ENCODE measurements around the gene PTPRU.

Gene PTPRU

GRCh38 chr1:29237129-29237821, 953 bp downstream of the PTPRU start:
- H3K36me3 ChIP-seq (ENCODE audit: insufficient read depth, low read length): no peaks in the 10 kb centered on the region
- peaks cover 17 to 18% of the 10 kb centered on the region in 2 donors for H3K27me3 ChIP-seq (ENCODE audit: control insufficient read depth in 1 of 2, insufficient read depth in 2 of 2, low read length in 2 of 2)
- H3K27ac ChIP-seq (ENCODE audit: low read depth, low read length): peak overlapping the region; percentile 44
- H3K4me1 ChIP-seq (ENCODE audit: insufficient read depth, low read length): peaks cover 7% of the 10 kb centered on the region
- peak overlapping the region; percentile 67 to 73 for H3K4me3 ChIP-seq (ENCODE audit: low read depth in 1 of 2, low read length in 2 of 2)
- H3K9me3 ChIP-seq (ENCODE audit: low read length): no peaks in the 10 kb centered on the region
- H3K9ac ChIP-seq (ENCODE audit: low read length): peak overlapping the region; percentile 42

DNA sequence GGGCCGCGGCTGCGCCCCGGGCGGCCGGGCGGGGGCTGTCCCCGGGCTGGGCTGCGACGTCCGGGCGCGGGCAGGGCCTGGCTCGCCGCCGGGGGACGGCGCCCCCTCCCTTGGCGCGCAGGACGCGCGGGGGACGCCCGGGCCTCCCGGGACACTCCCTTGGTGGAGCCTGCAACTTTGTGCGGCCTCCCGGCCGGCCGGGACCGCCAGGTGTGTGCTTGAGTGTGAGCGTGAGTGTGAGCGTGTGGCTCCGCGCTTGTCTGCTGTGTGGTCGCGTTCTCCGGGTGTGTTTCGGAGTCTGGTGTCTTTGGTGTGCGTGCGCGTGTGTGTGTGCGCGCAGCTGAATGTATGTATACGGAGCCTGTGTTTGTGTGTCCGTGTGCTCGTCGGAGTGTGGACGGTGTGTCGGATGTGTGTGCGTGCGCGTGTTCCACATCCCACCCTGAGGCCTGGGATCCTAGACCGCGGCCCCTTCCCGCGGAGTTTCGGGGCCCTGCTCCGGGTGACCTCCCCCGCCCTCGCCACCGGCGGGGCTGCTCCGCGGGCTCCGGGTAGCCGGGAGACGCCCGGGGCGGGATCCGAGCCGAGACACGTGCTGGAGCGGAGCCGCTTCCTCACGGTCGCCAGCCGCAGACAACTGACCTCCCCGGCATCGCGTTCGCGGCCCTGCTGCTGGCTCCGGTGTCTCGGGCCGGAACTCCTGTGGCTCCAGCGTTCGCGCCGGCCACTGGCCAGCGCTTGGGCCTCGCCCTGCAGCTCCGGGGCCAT, 1.7 kb downstream of the PTPRU start:
- no peaks in the 10 kb centered on the region for H3K9me3 ChIP-seq (ENCODE audit: low read length)
- H3K36me3 ChIP-seq (ENCODE audit: insufficient read depth, low read length): no peaks in the 10 kb centered on the region
- no peak overlapping the region for H3K9ac ChIP-seq (ENCODE audit: low read length)
- H3K4me3 ChIP-seq (ENCODE audit: low read depth in 1 of 2, low read length in 2 of 2): peak overlapping the region; percentile 17 to 68
- H3K27me3 ChIP-seq (ENCODE audit: control insufficient read depth in 1 of 2, insufficient read depth in 2 of 2, low read length in 2 of 2): peaks cover 17 to 18% of the 10 kb centered on the region in 2 donors
- H3K27ac ChIP-seq (ENCODE audit: low read depth, low read length): no peak overlapping the region
- H3K4me1 ChIP-seq (ENCODE audit: insufficient read depth, low read length): peaks cover 7% of the 10 kb centered on the region

- H3K4me3 ChIP-seq (ENCODE audit: low read depth in 1 of 2, low read length in 2 of 2): peak overlapping the region in 1 of 2 donors; percentile 17
- H3K27ac ChIP-seq (ENCODE audit: low read depth, low read length): no peak overlapping the region
- no peaks in the 10 kb centered on the region for H3K36me3 ChIP-seq (ENCODE audit: insufficient read depth, low read length)
- peaks cover 7% of the 10 kb centered on the region for H3K4me1 ChIP-seq (ENCODE audit: insufficient read depth, low read length)
- no peak overlapping the region for H3K9ac ChIP-seq (ENCODE audit: low read length)
- H3K27me3 ChIP-seq (ENCODE audit: control insufficient read depth in 1 of 2, insufficient read depth in 2 of 2, low read length in 2 of 2): peaks cover 17 to 18% of the 10 kb centered on the region in 2 donors
- H3K9me3 ChIP-seq (ENCODE audit: low read length): no peaks in the 10 kb centered on the region
These were observed 2.3 kb downstream of the PTPRU start for GRCh38 chr1:29238620-29239002.

GRCh38 chr1:29239142-29239541, 2.8 kb downstream of the PTPRU start:
- Histone ChIP-seq H3K4me1 (ENCODE audit: insufficient read depth, low read length) (peaks cover 7% of the 10 kb centered on the region), H3K4me3 (ENCODE audit: low read depth in 1 of 2, low read length in 2 of 2) (no peak overlapping the region), H3K9ac (ENCODE audit: low read length) (no peak overlapping the region), H3K9me3 (ENCODE audit: low read length) (no peaks in the 10 kb centered on the region), H3K27ac (ENCODE audit: low read depth, low read length) (no peak overlapping the region), H3K27me3 (ENCODE audit: control insufficient read depth in 1 of 2, insufficient read depth in 2 of 2, low read length in 2 of 2) (peaks cover 14 to 17% of the 10 kb centered on the region in 2 donors), H3K36me3 (ENCODE audit: insufficient read depth, low read length) (no peaks in the 10 kb centered on the region)

DNA sequence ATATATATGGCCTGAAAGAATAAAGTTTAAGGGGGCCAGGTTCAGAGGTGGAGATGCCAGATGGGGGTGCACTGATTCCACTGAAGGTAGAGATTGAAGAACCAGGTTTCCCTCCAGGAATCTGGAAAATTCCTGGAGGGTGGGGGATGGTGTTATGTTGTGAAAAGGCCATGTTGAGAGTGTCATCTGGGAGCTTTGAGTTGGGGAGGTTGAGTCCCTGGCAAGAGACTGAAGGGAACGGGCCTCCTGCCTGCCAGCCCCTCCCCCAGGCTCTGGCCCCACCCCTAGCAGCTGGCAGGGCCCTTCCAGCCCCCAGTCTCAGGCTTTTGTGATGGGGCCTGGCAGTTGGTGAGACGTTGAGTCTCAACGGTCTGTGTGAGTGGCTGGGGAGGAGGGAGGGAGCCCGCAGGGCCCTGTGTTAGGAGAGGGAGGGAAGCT, 4.1 kb downstream of the PTPRU start:
- peaks cover 11 to 14% of the 10 kb centered on the region in 2 donors for H3K27me3 ChIP-seq (ENCODE audit: control insufficient read depth in 1 of 2, insufficient read depth in 2 of 2, low read length in 2 of 2)
- peaks cover 7% of the 10 kb centered on the region for H3K4me1 ChIP-seq (ENCODE audit: insufficient read depth, low read length)
- no peak overlapping the region for H3K27ac ChIP-seq (ENCODE audit: low read depth, low read length)
- no peaks in the 10 kb centered on the region for H3K36me3 ChIP-seq (ENCODE audit: insufficient read depth, low read length)
- H3K9ac ChIP-seq (ENCODE audit: low read length): no peak overlapping the region
- no peak overlapping the region for H3K4me3 ChIP-seq (ENCODE audit: low read depth in 1 of 2, low read length in 2 of 2)
- H3K9me3 ChIP-seq (ENCODE audit: low read length): no peaks in the 10 kb centered on the region

DNA sequence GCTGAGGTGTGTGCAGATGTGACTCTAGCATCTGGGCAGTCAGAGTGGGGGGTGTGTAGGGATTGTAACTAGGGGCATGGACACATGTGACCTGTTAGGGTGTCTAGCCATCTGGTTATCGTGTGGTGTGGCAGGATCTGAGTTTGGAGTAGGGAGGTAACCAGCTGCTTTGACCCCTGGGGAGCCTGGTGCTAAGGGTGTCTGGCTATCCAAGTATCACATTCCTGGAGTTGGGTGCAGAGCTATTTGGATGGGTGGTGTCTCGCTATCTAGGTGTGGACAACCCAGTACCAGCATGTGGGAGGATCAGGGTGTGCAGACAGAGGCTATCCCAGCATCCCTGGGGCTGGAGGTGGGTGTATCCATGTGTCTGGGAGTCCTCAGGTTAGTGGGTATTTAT, 4.7 kb downstream of the PTPRU start:
- H3K27me3 ChIP-seq (ENCODE audit: control insufficient read depth in 1 of 2, insufficient read depth in 2 of 2, low read length in 2 of 2): peaks cover 11 to 14% of the 10 kb centered on the region in 2 donors
- no peaks in the 10 kb centered on the region for H3K36me3 ChIP-seq (ENCODE audit: insufficient read depth, low read length)
- no peaks in the 10 kb centered on the region for H3K9me3 ChIP-seq (ENCODE audit: low read length)
- no peak overlapping the region for H3K27ac ChIP-seq (ENCODE audit: low read depth, low read length)
- peaks cover 7% of the 10 kb centered on the region for H3K4me1 ChIP-seq (ENCODE audit: insufficient read depth, low read length)
- no peak overlapping the region for H3K4me3 ChIP-seq (ENCODE audit: low read depth in 1 of 2, low read length in 2 of 2)
- H3K9ac ChIP-seq (ENCODE audit: low read length): no peak overlapping the region

DNA sequence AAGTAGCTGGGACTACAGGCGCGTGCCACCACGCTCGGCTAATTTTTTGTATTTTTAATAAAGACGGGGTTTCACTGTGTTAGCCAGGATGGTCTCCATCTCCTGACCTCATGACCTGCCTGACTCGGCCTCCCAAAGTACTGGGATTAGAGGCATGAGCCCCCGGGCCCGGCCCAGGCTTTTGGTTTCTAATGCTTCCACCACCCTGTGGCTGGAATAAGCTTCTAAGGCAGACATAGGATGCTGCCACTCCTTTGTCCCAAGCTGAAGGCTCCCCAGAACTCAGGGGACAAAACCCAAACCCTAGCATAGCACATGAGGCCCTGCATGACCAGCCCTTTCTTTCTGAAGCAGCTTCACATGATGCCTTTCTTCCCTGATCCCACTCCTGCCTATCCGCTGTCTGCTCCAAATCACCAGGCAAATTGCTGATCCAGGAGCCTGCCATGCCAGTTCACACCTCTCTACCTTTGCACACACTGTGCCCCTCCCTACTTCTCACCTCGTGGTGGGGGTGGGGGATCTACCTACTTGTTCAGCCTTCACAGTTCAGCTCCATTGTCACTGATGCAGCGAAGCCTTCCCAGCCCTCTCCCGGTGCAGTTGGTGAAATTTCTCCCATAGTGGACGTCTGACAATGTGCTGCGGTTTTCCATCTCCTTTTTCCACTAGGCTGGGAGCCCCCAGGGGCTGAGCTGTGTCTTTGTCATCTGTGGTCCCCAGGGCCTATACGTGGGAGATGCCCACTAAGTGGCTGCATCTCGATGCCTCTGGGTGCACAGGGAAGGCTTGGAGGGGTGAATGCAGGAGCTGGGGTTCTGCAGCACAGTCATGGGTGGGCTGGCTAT, 6.9 kb downstream of the PTPRU start:
- H3K27me3 ChIP-seq (ENCODE audit: control insufficient read depth in 1 of 2, insufficient read depth in 2 of 2, low read length in 2 of 2): peaks cover 4 to 6% of the 10 kb centered on the region in 2 donors
- no peaks in the 10 kb centered on the region for H3K36me3 ChIP-seq (ENCODE audit: insufficient read depth, low read length)
- no peaks in the 10 kb centered on the region for H3K4me1 ChIP-seq (ENCODE audit: insufficient read depth, low read length)
- no peaks in the 10 kb centered on the region for H3K9me3 ChIP-seq (ENCODE audit: low read length)
- H3K27ac ChIP-seq (ENCODE audit: low read depth, low read length): no peak overlapping the region
- H3K9ac ChIP-seq (ENCODE audit: low read length): no peak overlapping the region
- no peak overlapping the region for H3K4me3 ChIP-seq (ENCODE audit: low read depth in 1 of 2, low read length in 2 of 2)

DNA sequence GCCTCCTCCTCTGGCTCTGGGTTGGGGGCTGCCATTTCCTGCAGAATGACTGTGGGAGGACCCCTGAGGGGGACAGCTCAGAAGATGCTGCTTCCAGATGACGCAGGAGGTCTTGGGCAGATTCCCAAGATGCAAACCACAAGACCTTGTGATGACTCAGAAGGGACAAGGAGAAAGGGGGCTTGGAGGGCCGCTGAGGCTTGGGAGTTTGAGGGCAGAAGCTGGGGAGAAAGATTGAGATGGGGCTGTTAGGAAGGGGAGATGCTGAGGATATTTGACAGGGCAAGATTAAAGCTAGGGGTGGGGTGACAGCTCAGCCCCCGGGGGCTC, 7.5 kb downstream of the PTPRU start:
- H3K27ac ChIP-seq (ENCODE audit: low read depth, low read length): no peak overlapping the region
- no peaks in the 10 kb centered on the region for H3K36me3 ChIP-seq (ENCODE audit: insufficient read depth, low read length)
- no peak overlapping the region for H3K4me3 ChIP-seq (ENCODE audit: low read depth in 1 of 2, low read length in 2 of 2)
- H3K9me3 ChIP-seq (ENCODE audit: low read length): no peaks in the 10 kb centered on the region
- H3K9ac ChIP-seq (ENCODE audit: low read length): no peak overlapping the region
- H3K27me3 ChIP-seq (ENCODE audit: control insufficient read depth in 1 of 2, insufficient read depth in 2 of 2, low read length in 2 of 2): peaks cover under 1 to 6% of the 10 kb centered on the region in 2 donors
- no peaks in the 10 kb centered on the region for H3K4me1 ChIP-seq (ENCODE audit: insufficient read depth, low read length)

GRCh38 chr1:29245261-29245660, 8.9 kb downstream of the PTPRU start:
- H3K9ac ChIP-seq (ENCODE audit: low read length): no peak overlapping the region
- H3K9me3 ChIP-seq (ENCODE audit: low read length): no peaks in the 10 kb centered on the region
- H3K4me3 ChIP-seq (ENCODE audit: low read depth in 1 of 2, low read length in 2 of 2): no peak overlapping the region
- no peaks in the 10 kb centered on the region for H3K4me1 ChIP-seq (ENCODE audit: insufficient read depth, low read length)
- no peaks in the 10 kb centered on the region for H3K27me3 ChIP-seq (ENCODE audit: control insufficient read depth in 1 of 2, insufficient read depth in 2 of 2, low read length in 2 of 2)
- no peak overlapping the region for H3K27ac ChIP-seq (ENCODE audit: low read depth, low read length)
- H3K36me3 ChIP-seq (ENCODE audit: insufficient read depth, low read length): no peaks in the 10 kb centered on the region

DNA sequence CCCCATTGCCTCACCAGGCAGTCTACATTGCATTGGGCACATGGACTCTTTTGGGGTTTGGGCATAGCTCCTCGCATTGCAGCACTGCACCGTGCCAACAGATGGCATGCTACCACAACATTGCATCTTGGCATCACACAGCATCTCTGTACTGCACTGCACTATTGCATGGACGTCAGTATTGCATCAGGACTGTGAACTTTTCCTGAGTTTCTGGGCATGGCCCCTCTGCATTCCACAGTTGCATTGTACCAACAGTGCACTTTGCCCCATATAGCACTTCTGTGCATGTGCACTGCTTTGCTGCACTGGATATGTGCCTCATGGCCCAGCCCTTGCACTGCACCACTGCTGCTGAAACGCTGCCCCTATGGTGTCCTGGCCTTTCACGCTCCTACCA, 9.6 kb downstream of the PTPRU start:
- H3K36me3 ChIP-seq (ENCODE audit: insufficient read depth, low read length): no peaks in the 10 kb centered on the region
- H3K9me3 ChIP-seq (ENCODE audit: low read length): no peaks in the 10 kb centered on the region
- no peaks in the 10 kb centered on the region for H3K27me3 ChIP-seq (ENCODE audit: control insufficient read depth in 1 of 2, insufficient read depth in 2 of 2, low read length in 2 of 2)
- H3K9ac ChIP-seq (ENCODE audit: low read length): no peak overlapping the region
- no peaks in the 10 kb centered on the region for H3K4me1 ChIP-seq (ENCODE audit: insufficient read depth, low read length)
- no peak overlapping the region for H3K27ac ChIP-seq (ENCODE audit: low read depth, low read length)
- H3K4me3 ChIP-seq (ENCODE audit: low read depth in 1 of 2, low read length in 2 of 2): no peak overlapping the region

DNA sequence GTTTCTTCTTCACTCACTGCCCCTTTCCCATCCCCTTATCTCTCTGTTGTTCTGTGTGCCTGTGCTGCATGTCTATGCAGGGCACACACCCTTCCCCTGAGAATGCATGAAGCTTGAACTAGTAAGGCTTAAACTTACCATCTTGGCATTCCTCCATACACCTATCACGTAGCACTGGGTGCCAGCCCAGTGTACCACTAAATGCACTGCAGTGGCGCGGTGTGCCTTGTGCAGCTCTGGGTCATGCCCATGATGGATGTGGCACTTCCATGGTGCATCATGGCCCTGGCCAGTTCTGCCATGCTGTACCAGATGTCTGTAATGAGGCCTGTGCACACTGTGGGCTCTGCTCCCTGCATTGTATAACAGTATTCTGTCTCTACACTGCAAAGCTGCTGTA, 10.7 kb downstream of the PTPRU start:
- Histone ChIP-seq H3K9ac (ENCODE audit: low read length) (no peak overlapping the region), H3K9me3 (ENCODE audit: low read length) (no peaks in the 10 kb centered on the region), H3K27me3 (ENCODE audit: control insufficient read depth in 1 of 2, insufficient read depth in 2 of 2, low read length in 2 of 2) (no peaks in the 10 kb centered on the region), H3K4me1 (ENCODE audit: insufficient read depth, low read length) (no peaks in the 10 kb centered on the region), H3K27ac (ENCODE audit: low read depth, low read length) (no peak overlapping the region), H3K36me3 (ENCODE audit: insufficient read depth, low read length) (no peaks in the 10 kb centered on the region), H3K4me3 (ENCODE audit: low read depth in 1 of 2, low read length in 2 of 2) (no peak overlapping the region)
